Neural cell (in vitro differentiated cells): ENCODE results near the gene GNAT2. TPM values are rescaled to one million over a fixed set of nuclear protein-coding genes. Genes with fewer than 3 reads are reported as not detected.

Experiments used
- H2AFZ ChIP-seq: fragments of 200-600, 300-800 bp; sonication (generic), shearing (Covaris generic); 2 replicates; pipeline ENCODE4 v1.6.0; 2014; ENCODE audit warnings: low read depth, mild to moderate bottlenecking, antibody characterized with exemption, low read length, moderate library complexity
- H3F3A ChIP-seq: fragments of 200-600 bp; shearing (Covaris generic); 2 replicates; pipeline ENCODE4 v1.6.1; 2016; ENCODE audit warnings: mild to moderate bottlenecking, moderate library complexity, mixed read lengths, antibody characterized with exemption, low read length; ENCODE audit not compliant: insufficient read depth, poor library complexity, severe bottlenecking
- H3K27ac ChIP-seq: fragments of 200-600, 300-800 bp; sonication (generic), shearing (Covaris generic); 2 replicates; pipeline ENCODE4 v1.5.1; 2014; ENCODE audit warnings: mild to moderate bottlenecking, low read length, moderate library complexity
- H3K27me3 ChIP-seq: fragments of 300-800, 200-600 bp; sonication (generic), shearing (Covaris generic); 2 replicates; pipeline ENCODE4 v1.6.0; 2014; ENCODE audit warnings: mild to moderate bottlenecking, low read depth, low read length, moderate library complexity; ENCODE audit not compliant: insufficient read depth
- H3K36me3 ChIP-seq: fragments of 300-800, 200-600 bp; sonication (generic), shearing (Covaris generic); 2 replicates; pipeline ENCODE4 v1.5.1; 2014; ENCODE audit warnings: mild to moderate bottlenecking, antibody characterized with exemption, low read length, moderate library complexity; ENCODE audit not compliant: insufficient read depth
- H3K4me2 ChIP-seq: fragments of 300-800, 200-600 bp; sonication (generic), shearing (Covaris generic); 2 replicates; pipeline ENCODE4 v1.6.0; 2014; ENCODE audit warnings: mild to moderate bottlenecking, low read length
- H3K4me3 ChIP-seq: fragments of 300-800, 200-600 bp; sonication (generic), shearing (Covaris generic); 2 replicates; pipeline ENCODE4 v1.5.1; 2014; ENCODE audit warnings: mild to moderate bottlenecking, low read length, moderate library complexity
- H3K79me2 ChIP-seq: fragments of 200-600 bp; shearing (Covaris generic); replicated peaks from 2 replicates; pipeline ENCODE4 v1.6.0; 2014; ENCODE audit warnings: mild to moderate bottlenecking, low read length, moderate library complexity; ENCODE audit not compliant: insufficient read depth
- H3K9ac ChIP-seq: fragments of 300-800, 200-600 bp; sonication (generic), shearing (Covaris generic); 2 replicates; pipeline ENCODE4 v1.6.1; 2016; ENCODE audit warnings: mild to moderate bottlenecking, low read length, mixed read lengths
- H3K9me2 ChIP-seq: fragments of 200-600 bp; shearing (Covaris generic); 2 replicates; pipeline ENCODE4 v1.6.1; 2016; ENCODE audit warnings: mild to moderate bottlenecking, low read length, mixed read lengths; ENCODE audit not compliant: insufficient read depth
- H3K9me3 ChIP-seq: fragments of 200-600, 300-800 bp; sonication (generic), shearing (Covaris generic); 2 replicates; pipeline ENCODE4 v1.6.1; 2016; ENCODE audit warnings: mild to moderate bottlenecking, mixed run types, low read length, moderate library complexity, mixed read lengths
- H4K20me1 ChIP-seq: fragments of 200-600 bp; shearing (Covaris generic); 2 replicates; pipeline ENCODE4 v1.6.1; 2016; ENCODE audit warnings: mild to moderate bottlenecking, mixed run types; ENCODE audit not compliant: insufficient read depth
- CTCF ChIP-seq: fragments of 450-650 bp; IDR thresholded peaks from 2 replicates; pipeline ENCODE4 v1.5.1; 2014; ENCODE audit warnings: antibody characterized with exemption, mild to moderate bottlenecking, moderate library complexity; ENCODE audit not compliant: poor library complexity, severe bottlenecking
- EP300 ChIP-seq: fragments of 450-650 bp; conservative IDR thresholded peaks from 2 replicates; pipeline ENCODE4 v1.6.1; 2014; ENCODE audit warnings: antibody characterized with exemption, mild to moderate bottlenecking, moderate library complexity; ENCODE audit not compliant: poor library complexity, severe bottlenecking
- EZH2 ChIP-seq: fragments of 200-600, 300-800 bp; shearing (Covaris generic), sonication (generic); IDR thresholded peaks from 2 replicates; pipeline ENCODE4 v1.6.1; 2014; ENCODE audit warnings: antibody characterized with exemption, low read length, borderline replicate concordance, mild to moderate bottlenecking; ENCODE audit not compliant: insufficient read depth, poor library complexity, severe bottlenecking
- MXI1 ChIP-seq: fragments of 450-650 bp; conservative IDR thresholded peaks from 2 replicates; pipeline ENCODE4 v1.6.1; 2014; ENCODE audit warnings: antibody characterized with exemption, mild to moderate bottlenecking; ENCODE audit not compliant: poor library complexity, severe bottlenecking
- POLR2AphosphoS5 ChIP-seq: IDR thresholded peaks from 2 replicates; pipeline ENCODE4 v1.6.1; 2012
- RAD21 ChIP-seq: fragments of 450-650 bp; conservative IDR thresholded peaks from 2 replicates; pipeline ENCODE4 v1.6.1; 2014; ENCODE audit warnings: antibody characterized with exemption, mild to moderate bottlenecking, moderate library complexity
- REST ChIP-seq: IDR thresholded peaks from 2 replicates; pipeline ENCODE4 v1.6.1; 2012; ENCODE audit warnings: borderline replicate concordance
- SMC3 ChIP-seq: fragments of 450-650 bp; conservative IDR thresholded peaks from 2 replicates; pipeline ENCODE4 v1.6.1; 2014; ENCODE audit warnings: antibody characterized with exemption, mild to moderate bottlenecking, moderate library complexity; ENCODE audit not compliant: poor library complexity
- TAF1 ChIP-seq: IDR thresholded peaks from 2 replicates; pipeline ENCODE4 v1.6.1; 2012; ENCODE audit warnings: low read depth
- polyA plus RNA-seq: library from polyadenylated mRNA; depleted of rRNA; stranded (reverse); fragments of >200 nt; gene quantifications from 2 replicates; pipeline ENCODE4 v1.2.3, GENCODE V29; 2014

Gene GNAT2
- polyA plus RNA-seq, 1 donor from 2014 or later: 1.5 TPM

GRCh38 chr1:109557520-109557919, 61.9 kb downstream of the GNAT2 start:
- Histone ChIP-seq H3K36me3 (no peaks in the 10 kb centered on the region), H3K27ac (no peak overlapping the region), H3K9ac (no peak overlapping the region), H3K9me3 (no peaks in the 10 kb centered on the region), H3K9me2 (no peaks in the 10 kb centered on the region), H2AFZ (no peak overlapping the region), H3K4me3 (no peak overlapping the region), H3F3A (no peaks in the 10 kb centered on the region), H4K20me1 (no peaks in the 10 kb centered on the region), H3K27me3 (no peaks in the 10 kb centered on the region), H3K79me2 (peaks cover 88% of the 10 kb centered on the region), H3K4me2 (no peak overlapping the region)
- TF ChIP-seq RAD21 (no peak), EZH2 (no peak), SMC3 (no peak), TAF1 (no peak), EP300 (no peak), REST (no peak), POLR2AphosphoS5 (no peak), CTCF (no peak)

- H4K20me1 ChIP-seq: no peaks in the 10 kb centered on the region
- no peak overlapping the region for H3K4me2 ChIP-seq
- H3K27me3 ChIP-seq: no peaks in the 10 kb centered on the region
- no peaks in the 10 kb centered on the region for H3F3A ChIP-seq
- no peaks in the 10 kb centered on the region for H3K9me3 ChIP-seq
- H3K4me3 ChIP-seq: no peak overlapping the region
- no peak overlapping the region for H3K27ac ChIP-seq
- H3K36me3 ChIP-seq: no peaks in the 10 kb centered on the region
- H2AFZ ChIP-seq: no peak overlapping the region
- TF ChIP-seq REST (no peak), EZH2 (no peak), CTCF (no peak), EP300 (no peak), POLR2AphosphoS5 (no peak), RAD21 (no peak), TAF1 (no peak), SMC3 (no peak), MXI1 (no peak)
- no peaks in the 10 kb centered on the region for H3K9me2 ChIP-seq
- no peak overlapping the region for H3K9ac ChIP-seq
- peaks cover 88% of the 10 kb centered on the region for H3K79me2 ChIP-seq
Measured at GRCh38 chr1:109556563-109556962, 62.9 kb downstream of the GNAT2 start.
